Prostate gland (tissue), 2 donors: Measurements from ENCODE around the gene MPPED2.

Source experiments
- POLR2A ChIP-seq: fragments of 450-650 bp; IDR thresholded peaks from one replicate; pipeline ENCODE4 v1.6.1; 2016; ENCODE audit warnings: antibody characterized with exemption, mild to moderate bottlenecking
- POLR2AphosphoS5 ChIP-seq: sonication (generic); formaldehyde crosslinking; IDR thresholded peaks from one replicate; pipeline ENCODE4 v1.6.1; 2017; ENCODE audit warnings: antibody characterized with exemption
- TF ChIP-seq, protein P1 (sequence below), 4 experiments: fragments of 200-600 bp in 2 of 4; fragments of 450-650 bp in 2 of 4; sonication (generic) in 2 of 4; IDR thresholded peaks; 1 replicate in 3 of 4; 2 replicates in 1 of 4; pipeline ENCODE4 v1.5.1; 2016 to 2019; ENCODE audit warnings: antibody characterized with exemption in 4 of 4, mild to moderate bottlenecking in 2 of 4, moderate library complexity in 2 of 4

DNA sequence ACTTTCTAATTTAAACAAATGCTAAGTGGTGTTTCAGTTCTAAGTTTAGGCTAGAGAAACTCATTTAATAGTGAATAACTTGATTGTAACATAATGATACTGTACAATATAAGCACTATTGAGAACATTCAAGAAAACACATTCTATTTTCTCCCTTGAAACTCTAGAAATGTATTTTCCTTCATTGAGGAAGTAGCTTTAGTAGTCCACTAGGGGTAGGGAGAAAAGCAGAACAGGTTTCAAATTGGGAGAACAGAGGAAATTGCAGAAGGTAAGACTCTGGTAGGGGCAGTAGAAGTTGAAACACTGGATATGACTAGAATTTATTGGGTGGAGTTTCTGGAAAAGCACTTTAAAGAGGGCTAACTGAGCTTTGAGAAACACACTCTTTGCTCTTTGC is 31.6 kb upstream of the MPPED2 start:
- TF ChIP-seq, protein P1, sequence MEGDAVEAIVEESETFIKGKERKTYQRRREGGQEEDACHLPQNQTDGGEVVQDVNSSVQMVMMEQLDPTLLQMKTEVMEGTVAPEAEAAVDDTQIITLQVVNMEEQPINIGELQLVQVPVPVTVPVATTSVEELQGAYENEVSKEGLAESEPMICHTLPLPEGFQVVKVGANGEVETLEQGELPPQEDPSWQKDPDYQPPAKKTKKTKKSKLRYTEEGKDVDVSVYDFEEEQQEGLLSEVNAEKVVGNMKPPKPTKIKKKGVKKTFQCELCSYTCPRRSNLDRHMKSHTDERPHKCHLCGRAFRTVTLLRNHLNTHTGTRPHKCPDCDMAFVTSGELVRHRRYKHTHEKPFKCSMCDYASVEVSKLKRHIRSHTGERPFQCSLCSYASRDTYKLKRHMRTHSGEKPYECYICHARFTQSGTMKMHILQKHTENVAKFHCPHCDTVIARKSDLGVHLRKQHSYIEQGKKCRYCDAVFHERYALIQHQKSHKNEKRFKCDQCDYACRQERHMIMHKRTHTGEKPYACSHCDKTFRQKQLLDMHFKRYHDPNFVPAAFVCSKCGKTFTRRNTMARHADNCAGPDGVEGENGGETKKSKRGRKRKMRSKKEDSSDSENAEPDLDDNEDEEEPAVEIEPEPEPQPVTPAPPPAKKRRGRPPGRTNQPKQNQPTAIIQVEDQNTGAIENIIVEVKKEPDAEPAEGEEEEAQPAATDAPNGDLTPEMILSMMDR (IDR thresholded peaks at IDR 0.05): no peak
- TF ChIP-seq POLR2AphosphoS5 (no peak), POLR2A (no peak)
